HEK293 (cell line): ENCODE data around the gene KRT74.
A peak's percentile ranks its signal among the peaks of the same experiment; 100 is the strongest.

Experiments used
- CTCF ChIA-PET: fragments of 350-600 bp; formaldehyde crosslinking; extraction: SDS; loops from one replicate; lab custom pipeline; 2021; ENCODE audit warnings: antibody characterized with exemption; lab: Yijun Ruan, JAX
- POLR2A ChIA-PET: fragments of 300-600 bp; formaldehyde crosslinking; extraction: SDS; loops from one replicate; lab custom pipeline; 2020; ENCODE audit warnings: antibody characterized with exemption, inconsistent platforms; lab: Yijun Ruan, JAX
- H3K27ac ChIP-seq: fragments of 200-500 bp; sonication (Bioruptor generic); 2 replicates; pipeline ENCODE4 v1.5.1; 2014; ENCODE audit warnings: low read depth, low read length, control low read depth, inconsistent platforms; ENCODE audit errors: extremely low read depth
- H3K36me3 ChIP-seq, 2 experiments: fragments of 200-500 bp in 1 of 2; sonication (Bioruptor generic) in 1 of 2; 1 replicate in 1 of 2; 2 replicates in 1 of 2; pipeline ENCODE4 v1.5.1; 2014 to 2017; ENCODE audit warnings: inconsistent platforms in 2 of 2, low read length in 2 of 2; ENCODE audit not compliant: control insufficient read depth in 2 of 2, insufficient read depth in 1 of 2
- H3K4me1 ChIP-seq: fragments of 200-500 bp; sonication (Bioruptor generic); 2 replicates; pipeline ENCODE4 v1.5.1; 2014; ENCODE audit warnings: mild to moderate bottlenecking, low read length, inconsistent platforms; ENCODE audit not compliant: control insufficient read depth, insufficient read depth
- H3K4me3 ChIP-seq: 2 replicates; pipeline ENCODE4 v1.5.1; 2011; ENCODE audit warnings: low read depth, mild to moderate bottlenecking, control low read depth, low read length, moderate library complexity
- H3K9me3 ChIP-seq: fragments of 200-500 bp; sonication (Bioruptor generic); 2 replicates; pipeline ENCODE4 v1.5.1; 2014; ENCODE audit warnings: low read depth, low read length, inconsistent platforms; ENCODE audit not compliant: control insufficient read depth, insufficient read depth
- GLIS2 ChIP-seq: fragments of 450-650 bp; formaldehyde crosslinking; IDR thresholded peaks from 2 replicates; pipeline ENCODE4 v1.5.1; 2016; ENCODE audit warnings: missing biosample characterization, missing genetic modification characterization
- HOXD13 ChIP-seq: sonication (generic); formaldehyde crosslinking; IDR thresholded peaks from 2 replicates; pipeline ENCODE4 v1.8.0; 2022; ENCODE audit warnings: missing genetic modification reagents, borderline replicate concordance
- KLF1 ChIP-seq: fragments of 450-650 bp; formaldehyde crosslinking; IDR thresholded peaks from 2 replicates; pipeline ENCODE4 v1.5.1; 2016; ENCODE audit warnings: missing biosample characterization, missing genetic modification characterization
- KLF16 ChIP-seq: fragments of 450-650 bp; formaldehyde crosslinking; IDR thresholded peaks from 2 replicates; pipeline ENCODE4 v1.5.1; 2017; ENCODE audit warnings: missing biosample characterization, missing genetic modification characterization
- RBAK ChIP-seq: fragments of 450-650 bp; formaldehyde crosslinking; IDR thresholded peaks from 2 replicates; pipeline ENCODE4 v1.5.1; 2016; ENCODE audit warnings: missing biosample characterization, missing genetic modification characterization
- SCRT1 ChIP-seq: fragments of 450-650 bp; formaldehyde crosslinking; IDR thresholded peaks from 2 replicates; pipeline ENCODE4 v1.5.1; 2016; ENCODE audit warnings: missing biosample characterization, missing genetic modification characterization, borderline replicate concordance
- SCRT2 ChIP-seq: fragments of 450-650 bp; formaldehyde crosslinking; IDR thresholded peaks from 2 replicates; pipeline ENCODE4 v1.5.1; 2016; ENCODE audit warnings: missing biosample characterization, missing genetic modification characterization
- TCF7L2 ChIP-seq: IDR thresholded peaks from 2 replicates; pipeline ENCODE4 v1.6.1; 2011; ENCODE audit warnings: low read depth, mild to moderate bottlenecking, inconsistent platforms, low read length, moderate library complexity, borderline replicate concordance
- ZBTB17 ChIP-seq: fragments of 450-650 bp; formaldehyde crosslinking; IDR thresholded peaks from 2 replicates; pipeline ENCODE4 v1.5.1; 2016; ENCODE audit warnings: missing biosample characterization, missing genetic modification characterization
- ZEB2 ChIP-seq: fragments of 450-650 bp; formaldehyde crosslinking; IDR thresholded peaks from 2 replicates; pipeline ENCODE4 v1.5.1; 2016; ENCODE audit warnings: missing biosample characterization, missing genetic modification characterization
- ZFHX2 ChIP-seq: fragments of 450-650 bp; formaldehyde crosslinking; conservative IDR thresholded peaks from 2 replicates; pipeline ENCODE4 v1.5.1; 2016; ENCODE audit warnings: missing biosample characterization, missing genetic modification characterization
- ZFP37 ChIP-seq: fragments of 450-650 bp; formaldehyde crosslinking; IDR thresholded peaks from 2 replicates; pipeline ENCODE4 v1.5.1; 2016; ENCODE audit warnings: missing biosample characterization, missing genetic modification characterization
- ZFP41 ChIP-seq: fragments of 450-650 bp; formaldehyde crosslinking; IDR thresholded peaks from 2 replicates; pipeline ENCODE4 v1.5.1; 2016; ENCODE audit warnings: missing biosample characterization, missing genetic modification characterization, borderline replicate concordance
- ZFP69B ChIP-seq: fragments of 450-650 bp; formaldehyde crosslinking; IDR thresholded peaks from 2 replicates; pipeline ENCODE4 v1.5.1; 2016; ENCODE audit warnings: missing biosample characterization, missing genetic modification characterization
- ZIC2 ChIP-seq: fragments of 450-650 bp; formaldehyde crosslinking; IDR thresholded peaks from 2 replicates; pipeline ENCODE4 v1.5.1; 2016; ENCODE audit warnings: missing biosample characterization, missing genetic modification characterization
- ZNF146 ChIP-seq: fragments of 450-650 bp; formaldehyde crosslinking; IDR thresholded peaks from 2 replicates; pipeline ENCODE4 v1.5.1; 2016; ENCODE audit warnings: missing biosample characterization, missing genetic modification characterization
- ZNF157 ChIP-seq: fragments of 450-650 bp; formaldehyde crosslinking; IDR thresholded peaks from 2 replicates; pipeline ENCODE4 v1.5.1; 2016; ENCODE audit warnings: missing biosample characterization, missing genetic modification characterization
- ZNF175 ChIP-seq: fragments of 450-650 bp; formaldehyde crosslinking; IDR thresholded peaks from 2 replicates; pipeline ENCODE4 v1.5.1; 2016; ENCODE audit warnings: missing biosample characterization, missing genetic modification characterization
- ZNF184 ChIP-seq: fragments of 450-650 bp; IDR thresholded peaks from 2 replicates; pipeline ENCODE4 v1.5.1; 2018; ENCODE audit warnings: missing biosample characterization, mild to moderate bottlenecking, missing genetic modification characterization
- ZNF23 ChIP-seq: fragments of 450-650 bp; formaldehyde crosslinking; IDR thresholded peaks from 2 replicates; pipeline ENCODE4 v1.5.1; 2016; ENCODE audit warnings: missing biosample characterization, missing genetic modification characterization, borderline replicate concordance
- ZNF266 ChIP-seq: fragments of 450-650 bp; formaldehyde crosslinking; IDR thresholded peaks from 2 replicates; pipeline ENCODE4 v1.5.1; 2016; ENCODE audit warnings: missing biosample characterization, missing genetic modification characterization, low read depth
- ZNF394 ChIP-seq: fragments of 450-650 bp; formaldehyde crosslinking; IDR thresholded peaks from 2 replicates; pipeline ENCODE4 v1.5.1; 2016; ENCODE audit warnings: missing biosample characterization, missing genetic modification characterization, mild to moderate bottlenecking, moderate library complexity, borderline replicate concordance
- ZNF560 ChIP-seq: fragments of 450-650 bp; formaldehyde crosslinking; IDR thresholded peaks from 2 replicates; pipeline ENCODE4 v1.5.1; 2017; ENCODE audit warnings: missing biosample characterization, missing genetic modification characterization, borderline replicate concordance
- ZNF571 ChIP-seq: fragments of 450-650 bp; formaldehyde crosslinking; IDR thresholded peaks from 2 replicates; pipeline ENCODE4 v1.5.0; 2017; ENCODE audit warnings: missing biosample characterization, missing genetic modification characterization
- ZSCAN16 ChIP-seq: fragments of 450-650 bp; formaldehyde crosslinking; IDR thresholded peaks from 2 replicates; pipeline ENCODE4 v1.5.1; 2016; ENCODE audit warnings: missing biosample characterization, missing genetic modification characterization
- TF ChIP-seq, protein P1 (sequence below): sonication (generic); formaldehyde crosslinking; IDR thresholded peaks from 2 replicates; pipeline ENCODE4 v1.8.1; 2022; ENCODE audit warnings: mild to moderate bottlenecking, moderate library complexity, missing genetic modification reagents
- TF ChIP-seq, protein P2 (sequence below): fragments of 450-650 bp; IDR thresholded peaks from 2 replicates; pipeline ENCODE4 v1.5.1; 2018; ENCODE audit warnings: missing biosample characterization, mild to moderate bottlenecking, missing genetic modification characterization
- TF ChIP-seq, protein P3 (sequence below): fragments of 450-650 bp; formaldehyde crosslinking; IDR thresholded peaks from 2 replicates; pipeline ENCODE4 v1.5.1; 2017; ENCODE audit warnings: missing biosample characterization, mild to moderate bottlenecking, missing genetic modification characterization, moderate library complexity

The KRT74 gene

GRCh38 chr12:52542157-52542556 lies 31.5 kb downstream of the KRT74 start (continued):
- TF ChIP-seq, protein P1, sequence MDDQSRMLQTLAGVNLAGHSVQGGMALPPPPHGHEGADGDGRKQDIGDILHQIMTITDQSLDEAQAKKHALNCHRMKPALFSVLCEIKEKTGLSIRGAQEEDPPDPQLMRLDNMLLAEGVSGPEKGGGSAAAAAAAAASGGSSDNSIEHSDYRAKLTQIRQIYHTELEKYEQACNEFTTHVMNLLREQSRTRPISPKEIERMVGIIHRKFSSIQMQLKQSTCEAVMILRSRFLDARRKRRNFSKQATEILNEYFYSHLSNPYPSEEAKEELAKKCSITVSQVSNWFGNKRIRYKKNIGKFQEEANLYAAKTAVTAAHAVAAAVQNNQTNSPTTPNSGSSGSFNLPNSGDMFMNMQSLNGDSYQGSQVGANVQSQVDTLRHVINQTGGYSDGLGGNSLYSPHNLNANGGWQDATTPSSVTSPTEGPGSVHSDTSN (CRISPR knock-in tag): no peak
- TF ChIP-seq HOXD13 (no peak), ZFP37 (tag by site-specific recombination) (no peak), ZNF157 (tag by site-specific recombination) (no peak), GLIS2 (no peak), ZBTB17 (tag by site-specific recombination) (no peak), ZNF560 (tag by site-specific recombination) (no peak), ZNF266 (tag by site-specific recombination) (no peak), ZNF394 (tag by site-specific recombination) (no peak), ZNF571 (no peak), ZEB2 (tag by site-specific recombination) (no peak), ZNF184 (tag by site-specific recombination) (no peak)
- TF ChIP-seq, protein P2, sequence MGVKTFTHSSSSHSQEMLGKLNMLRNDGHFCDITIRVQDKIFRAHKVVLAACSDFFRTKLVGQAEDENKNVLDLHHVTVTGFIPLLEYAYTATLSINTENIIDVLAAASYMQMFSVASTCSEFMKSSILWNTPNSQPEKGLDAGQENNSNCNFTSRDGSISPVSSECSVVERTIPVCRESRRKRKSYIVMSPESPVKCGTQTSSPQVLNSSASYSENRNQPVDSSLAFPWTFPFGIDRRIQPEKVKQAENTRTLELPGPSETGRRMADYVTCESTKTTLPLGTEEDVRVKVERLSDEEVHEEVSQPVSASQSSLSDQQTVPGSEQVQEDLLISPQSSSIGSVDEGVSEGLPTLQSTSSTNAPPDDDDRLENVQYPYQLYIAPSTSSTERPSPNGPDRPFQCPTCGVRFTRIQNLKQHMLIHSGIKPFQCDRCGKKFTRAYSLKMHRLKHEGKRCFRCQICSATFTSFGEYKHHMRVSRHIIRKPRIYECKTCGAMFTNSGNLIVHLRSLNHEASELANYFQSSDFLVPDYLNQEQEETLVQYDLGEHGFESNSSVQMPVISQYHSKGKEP (tag by site-specific recombination): no peak

- H3K4me3 ChIP-seq: no peak overlapping the region
- ChIA-PET CTCF (no interaction called here), POLR2A (no interaction called here)
- peaks cover 19% of the 10 kb centered on the region for H3K4me1 ChIP-seq
- H3K27ac ChIP-seq: no peak overlapping the region
- TF ChIP-seq TCF7L2: no peak
- peak; percentile 81 for TF ChIP-seq SCRT2 (tag by site-specific recombination)
- TF ChIP-seq SCRT1: 0 out of 2 replicates have a peak, but pooled peaks have one; percentile 14
- TF ChIP-seq ZBTB17 (tag by site-specific recombination): peak; percentile 69
- TF ChIP-seq ZSCAN16 (tag by site-specific recombination): no peak
- TF ChIP-seq ZNF23: peak; percentile 88; the same call in 1 of the 2 replicates
- H3K9me3 ChIP-seq: no peaks in the 10 kb centered on the region
- H3K36me3 ChIP-seq: no peaks in the 10 kb centered on the region
Observed at GRCh38 chr12:52541709-52542108, 31.9 kb downstream of the KRT74 start.

DNA sequence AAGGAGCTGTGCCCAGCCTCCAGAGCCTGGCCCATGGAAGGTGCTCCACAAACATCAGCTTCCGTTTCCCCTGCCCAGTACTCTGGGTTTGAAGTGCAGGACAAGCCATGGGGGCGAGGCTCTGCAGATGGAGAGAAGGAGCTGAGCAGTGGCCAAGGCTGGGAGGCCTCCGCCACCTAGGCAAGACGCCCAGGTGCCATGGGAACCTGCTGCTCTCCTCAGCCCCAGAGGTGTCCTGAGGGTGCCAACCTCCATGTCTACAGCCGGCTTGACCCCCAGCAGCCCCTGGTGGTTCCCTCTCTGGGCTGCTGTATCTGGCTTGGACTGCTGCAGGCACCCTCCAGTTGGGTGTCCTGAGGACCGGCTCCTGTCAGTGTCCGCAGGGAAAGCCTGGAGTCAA lies 33.1 kb downstream of the KRT74 start:
- no peaks in the 10 kb centered on the region for H3K36me3 ChIP-seq
- no peak overlapping the region for H3K4me3 ChIP-seq
- H3K9me3 ChIP-seq: no peaks in the 10 kb centered on the region
- POLR2A ChIA-PET: no interaction called here
- TF ChIP-seq ZNF146 (tag by site-specific recombination) (no peak), ZIC2 (tag by site-specific recombination) (0 out of 2 replicates have a peak, but pooled peaks have one; percentile 14)
- H3K4me1 ChIP-seq: peaks cover 19% of the 10 kb centered on the region
- CTCF ChIA-PET: interaction anchor here (0.6 kb wide), 1 partner anchor 118 kb away, joined by 3 read pairs; no protein-coding TSS in a partner anchor
- no peak overlapping the region for H3K27ac ChIP-seq

- ChIA-PET POLR2A (no interaction called here), CTCF (interaction anchor here (1.4 to 1.5 kb wide), 3 partner anchors 19 to 341 kb away, joined by 3 to 7 read pairs (median 6); no protein-coding TSS in a partner anchor)
- H3K9me3 ChIP-seq: no peaks in the 10 kb centered on the region
- H3K4me3 ChIP-seq: no peak overlapping the region
- no peaks in the 10 kb centered on the region for H3K36me3 ChIP-seq
- peaks cover 19% of the 10 kb centered on the region for H3K4me1 ChIP-seq
- H3K27ac ChIP-seq: peak overlapping the region; percentile 60; the same call in 1 of the 2 replicates
- TF ChIP-seq ZFHX2 (tag by site-specific recombination): peak; percentile 76
- TF ChIP-seq ZFP37 (tag by site-specific recombination): no peak
- peak; percentile 86 for TF ChIP-seq KLF1
- TF ChIP-seq RBAK: no peak
- peak; percentile 90; the same call in 1 of the 2 replicates for TF ChIP-seq ZFP69B (tag by site-specific recombination)
- no peak for TF ChIP-seq ZNF175 (tag by site-specific recombination)
- TF ChIP-seq, protein P3, sequence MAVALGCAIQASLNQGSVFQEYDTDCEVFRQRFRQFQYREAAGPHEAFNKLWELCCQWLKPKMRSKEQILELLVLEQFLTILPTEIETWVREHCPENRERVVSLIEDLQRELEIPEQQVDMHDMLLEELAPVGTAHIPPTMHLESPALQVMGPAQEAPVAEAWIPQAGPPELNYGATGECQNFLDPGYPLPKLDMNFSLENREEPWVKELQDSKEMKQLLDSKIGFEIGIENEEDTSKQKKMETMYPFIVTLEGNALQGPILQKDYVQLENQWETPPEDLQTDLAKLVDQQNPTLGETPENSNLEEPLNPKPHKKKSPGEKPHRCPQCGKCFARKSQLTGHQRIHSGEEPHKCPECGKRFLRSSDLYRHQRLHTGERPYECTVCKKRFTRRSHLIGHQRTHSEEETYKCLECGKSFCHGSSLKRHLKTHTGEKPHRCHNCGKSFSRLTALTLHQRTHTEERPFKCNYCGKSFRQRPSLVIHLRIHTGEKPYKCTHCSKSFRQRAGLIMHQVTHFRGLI (tag by site-specific recombination): no peak
- no peak for TF ChIP-seq ZFP41 (tag by site-specific recombination)
- TF ChIP-seq KLF16 (tag by site-specific recombination): no peak
Observed at GRCh38 chr12:52539821-52540173, 33.8 kb downstream of the KRT74 start.
